IPS DF 4.7 (cell line): ENCODE data around the gene CARMIL1.
"Not testable (repeated sequence)": the region's sequence is repeated elsewhere in the genome, so short reads cannot be mapped to it uniquely, and the experiment has no call there.

Experiments
- DNase-seq: peaks from one replicate; pipeline ENCODE4 v3.0.0-alpha.2; 2013; ENCODE audit warnings: low spot score; ENCODE audit errors: extremely low read depth

CARMIL1 gene

GRCh38 chr6:25436760-25437159, 157.6 kb downstream of the CARMIL1 start:
- no peak for DNase-seq

GRCh38 chr6:25439368-25439767, 160.2 kb downstream of the CARMIL1 start:
- DNase-seq: no peak

- no peak for DNase-seq
Measured at GRCh38 chr6:25441663-25442270, 162.6 kb downstream of the CARMIL1 start.

- DNase-seq: no peak
Measured at GRCh38 chr6:25442898-25443297, 163.7 kb downstream of the CARMIL1 start.

- DNase-seq: not testable (repeated sequence)
Measured at GRCh38 chr6:25444521-25444920, 165.3 kb downstream of the CARMIL1 start.

GRCh38 chr6:25446830-25447569, 167.8 kb downstream of the CARMIL1 start:
- no peak for DNase-seq

- DNase-seq: no peak
Measured at GRCh38 chr6:25447570-25447929, 168.4 kb downstream of the CARMIL1 start.

- DNase-seq: no peak
Measured at GRCh38 chr6:25448965-25449538, 169.9 kb downstream of the CARMIL1 start.

- no peak for DNase-seq
Measured at GRCh38 chr6:25449774-25450173, 170.6 kb downstream of the CARMIL1 start.

GRCh38 chr6:25450469-25451198, 171.5 kb downstream of the CARMIL1 start:
- DNase-seq: no peak

GRCh38 chr6:25452031-25452430, 172.9 kb downstream of the CARMIL1 start:
- no peak for DNase-seq

- no peak for DNase-seq
Measured at GRCh38 chr6:25453288-25453687, 174.1 kb downstream of the CARMIL1 start.

- no peak for DNase-seq
Measured at GRCh38 chr6:25454136-25454535, 175.0 kb downstream of the CARMIL1 start.

GRCh38 chr6:25456249-25457040, 177.3 kb downstream of the CARMIL1 start:
- DNase-seq: no peak

- no peak for DNase-seq
Measured at GRCh38 chr6:25457516-25457915, 178.3 kb downstream of the CARMIL1 start.

- no peak for DNase-seq
Measured at GRCh38 chr6:25458485-25458884, 179.3 kb downstream of the CARMIL1 start.

GRCh38 chr6:25462235-25462897, 183.2 kb downstream of the CARMIL1 start:
- DNase-seq: no peak

GRCh38 chr6:25463441-25463840, 184.3 kb downstream of the CARMIL1 start:
- no peak for DNase-seq

- DNase-seq: no peak
Measured at GRCh38 chr6:25464225-25464624, 185.1 kb downstream of the CARMIL1 start.

GRCh38 chr6:25465941-25466340, 186.8 kb downstream of the CARMIL1 start:
- DNase-seq: no peak

GRCh38 chr6:25468881-25469280, 189.7 kb downstream of the CARMIL1 start:
- DNase-seq: no peak
